Activated gamma-delta T cell treated with Interleukin-2 at 50 U/mL for 16 hours (primary cell): ENCODE data around the gene NALCN.

Experiments used
- DNase-seq: peaks from one replicate; pipeline ENCODE4 v3.0.0-alpha.2; 2020

NALCN gene

GRCh38 chr13:101010100-101010499 lies 406.2 kb downstream of the NALCN start:
- no peak for DNase-seq

GRCh38 chr13:101007245-101007644 lies 409.1 kb downstream of the NALCN start:
- no peak for DNase-seq
